Activated CD8-positive, alpha-beta T cell treated with anti-CD3 and anti-CD28 coated beads for 36 hours (primary cell): ENCODE results near the gene ACSF3. TPM values are rescaled to one million over a fixed set of nuclear protein-coding genes. Genes with fewer than 3 reads are reported as not detected.
"Not testable (repeated sequence)": the region's sequence is repeated elsewhere in the genome, so short reads cannot be mapped to it uniquely, and the experiment has no call there.

Experiments used
- ATAC-seq: fragments of 200-7000 bp; cut with Tn5 transposase; one replicate; pipeline ENCODE4 v1.10.0; 2021; ENCODE audit warnings: mild to moderate bottlenecking, moderate library complexity
- CTCF ChIA-PET: fragments of 350-600 bp; sonication (Branson Sonifier 250); formaldehyde crosslinking; loops from one replicate; lab custom pipeline; 2021; ENCODE audit warnings: antibody characterized with exemption; lab: Charles Lee
- POLR2A ChIA-PET: fragments of 350-600 bp; sonication (Branson Sonifier 250); formaldehyde crosslinking; loops from one replicate; lab custom pipeline; 2021; ENCODE audit warnings: antibody characterized with exemption; lab: Charles Lee
- DNase-seq: peaks from one replicate; pipeline ENCODE4 v3.0.0-alpha.2; 2020
- H3K27ac Mint-ChIP-seq: one replicate; pipeline ENCODE4 v1.8.0; 2021; ENCODE audit warnings: mild to moderate bottlenecking, mixed read lengths
- H3K27me3 Mint-ChIP-seq: one replicate; pipeline ENCODE4 v1.8.0; 2021; ENCODE audit warnings: mixed read lengths
- H3K36me3 Mint-ChIP-seq: one replicate; pipeline ENCODE4 v1.8.0; 2021; ENCODE audit warnings: low read depth, mixed read lengths
- H3K4me1 Mint-ChIP-seq: one replicate; pipeline ENCODE4 v1.8.0; 2021; ENCODE audit warnings: low read depth, mixed read lengths
- H3K4me3 Mint-ChIP-seq: one replicate; pipeline ENCODE4 v1.8.0; 2021; ENCODE audit warnings: mild to moderate bottlenecking, moderate library complexity, mixed read lengths
- H3K9me3 Mint-ChIP-seq: one replicate; pipeline ENCODE4 v1.8.0; 2021; ENCODE audit warnings: mixed read lengths
- CTCF ChIP-seq: fragments of 200-600 bp; IDR thresholded peaks from one replicate; pipeline ENCODE4 v1.8.0; 2022; ENCODE audit warnings: antibody characterized with exemption, mild to moderate bottlenecking
- intact Hi-C: fragments of 100-400 bp; cut with micrococcal nuclease; formaldehyde crosslinking; loops from one replicate; pipeline ENCODE4 v1.10.0; 2022
- total RNA-seq, 2 experiments: library from RNA; stranded (reverse); gene quantifications; one replicate each; pipeline ENCODE4 v1.2.3, GENCODE V29; 2021

ACSF3 gene
- total RNA-seq, 2 experiments from 2014 or later, result 44.6 to 45.9 TPM

- H3K27ac Mint-ChIP-seq, result peak overlapping the region; percentile 25
- POLR2A ChIA-PET, result interaction anchor here (0.7 to 1.2 kb wide), 4 partner anchors 10 to 330 kb away, joined by 3 to 5 read pairs (median 3); no protein-coding TSS in a partner anchor
- CTCF ChIA-PET, result no interaction called here
- ATAC-seq (peak; percentile 59), DNase-seq (peak; percentile 66)
- intact Hi-C loops, result no loop called here
- no peak for TF ChIP-seq CTCF
- no peaks in the 10 kb centered on the region for H3K9me3 Mint-ChIP-seq
- H3K4me3 Mint-ChIP-seq, result no peak overlapping the region
- peaks cover 5% of the 10 kb centered on the region for H3K4me1 Mint-ChIP-seq
- H3K36me3 Mint-ChIP-seq, result no peaks in the 10 kb centered on the region
- no peaks in the 10 kb centered on the region for H3K27me3 Mint-ChIP-seq
Observed at GRCh38 chr16:89187032-89187769, 93.5 kb downstream of the ACSF3 start.

GRCh38 chr16:89187770-89188392, 94.2 kb downstream of the ACSF3 start:
- ATAC-seq (peak; percentile 35), DNase-seq (peak; percentile 61)
- no peaks in the 10 kb centered on the region for H3K9me3 Mint-ChIP-seq
- no peaks in the 10 kb centered on the region for H3K36me3 Mint-ChIP-seq
- no peak overlapping the region for H3K27ac Mint-ChIP-seq
- no peak for TF ChIP-seq CTCF
- ChIA-PET POLR2A (interaction anchor here (0.7 to 1.2 kb wide), 4 partner anchors 11 to 330 kb away, joined by 3 to 5 read pairs (median 3); no protein-coding TSS in a partner anchor), CTCF (no interaction called here)
- H3K27me3 Mint-ChIP-seq, result no peaks in the 10 kb centered on the region
- intact Hi-C loops, result no loop called here
- peaks cover 5% of the 10 kb centered on the region for H3K4me1 Mint-ChIP-seq
- H3K4me3 Mint-ChIP-seq, result no peak overlapping the region

GRCh38 chr16:89188471-89189357, 95.1 kb downstream of the ACSF3 start:
- H3K9me3 Mint-ChIP-seq, DNase-seq, H3K27me3 Mint-ChIP-seq, H3K4me1 Mint-ChIP-seq, ATAC-seq, POLR2A ChIA-PET, H3K36me3 Mint-ChIP-seq, H3K27ac Mint-ChIP-seq, H3K4me3 Mint-ChIP-seq, intact Hi-C loops, CTCF ChIA-PET: not testable (repeated sequence)

GRCh38 chr16:89189358-89190025, 95.8 kb downstream of the ACSF3 start:
- Mint-ChIP-seq H3K4me3 (no peak overlapping the region), H3K36me3 (no peaks in the 10 kb centered on the region), H3K9me3 (no peaks in the 10 kb centered on the region), H3K27me3 (no peaks in the 10 kb centered on the region), H3K4me1 (peaks cover 5% of the 10 kb centered on the region), H3K27ac (no peak overlapping the region)
- ATAC-seq, result no peak
- no peak for TF ChIP-seq CTCF
- DNase-seq, result no peak
- ChIA-PET CTCF (no interaction called here), POLR2A (no interaction called here)
- intact Hi-C loops, result no loop called here
